HG03457 (cell line): ENCODE measurements around the gene SEMA4D.
A peak's percentile ranks its signal among the peaks of the same experiment; 100 is the strongest.

Experiments used
- ATAC-seq: cut with Tn5 transposase; IDR thresholded peaks from one replicate; pipeline ENCODE4 v1.9.1; 2021; ENCODE audit warnings: moderate number of reproducible peaks; ENCODE audit not compliant: unreplicated experiment

The SEMA4D gene

GRCh38 chr9:89501311-89501898 is 3.5 kb upstream of the SEMA4D start:
- no peak for ATAC-seq

GRCh38 chr9:89500008-89500407 is 2.1 kb upstream of the SEMA4D start:
- ATAC-seq: no peak

GRCh38 chr9:89498852-89499480 is 1.1 kb upstream of the SEMA4D start:
- no peak for ATAC-seq

- no peak for ATAC-seq
These were observed 503 bp downstream of the SEMA4D start for GRCh38 chr9:89497257-89497963.

GRCh38 chr9:89496645-89497256 is 1.2 kb downstream of the SEMA4D start:
- ATAC-seq: no peak

- no peak for ATAC-seq
These were observed 1.9 kb downstream of the SEMA4D start for GRCh38 chr9:89495824-89496560.

GRCh38 chr9:89494199-89494598 is 3.7 kb downstream of the SEMA4D start:
- ATAC-seq: no peak

GRCh38 chr9:89493671-89494070 is 4.2 kb downstream of the SEMA4D start:
- no peak for ATAC-seq

GRCh38 chr9:89493181-89493580 is 4.7 kb downstream of the SEMA4D start:
- ATAC-seq: no peak

GRCh38 chr9:89492586-89492985 is 5.3 kb downstream of the SEMA4D start:
- ATAC-seq: no peak

GRCh38 chr9:89491694-89492093 is 6.2 kb downstream of the SEMA4D start:
- no peak for ATAC-seq

- no peak for ATAC-seq
These were observed 8.1 kb downstream of the SEMA4D start for GRCh38 chr9:89489548-89490530.

GRCh38 chr9:89488936-89489335 is 9.0 kb downstream of the SEMA4D start:
- no peak for ATAC-seq

GRCh38 chr9:89488131-89488530 is 9.8 kb downstream of the SEMA4D start:
- no peak for ATAC-seq

GRCh38 chr9:89486681-89487080 is 11.2 kb downstream of the SEMA4D start:
- no peak for ATAC-seq

- ATAC-seq: no peak
These were observed 13.2 kb downstream of the SEMA4D start for GRCh38 chr9:89484475-89485404.

- ATAC-seq: peak; percentile 59
These were observed 14.1 kb downstream of the SEMA4D start for GRCh38 chr9:89483592-89484474.

- ATAC-seq: no peak
These were observed 15.0 kb downstream of the SEMA4D start for GRCh38 chr9:89482901-89483361.
